ENCODE measurements around the gene RBPMS2. TPM values are rescaled to one million over a fixed set of nuclear protein-coding genes. Genes with fewer than 3 reads are reported as not detected.

Gene RBPMS2
- total and polyA plus RNA-seq, 3 experiments from 2014 or later, result not detected

DNA sequence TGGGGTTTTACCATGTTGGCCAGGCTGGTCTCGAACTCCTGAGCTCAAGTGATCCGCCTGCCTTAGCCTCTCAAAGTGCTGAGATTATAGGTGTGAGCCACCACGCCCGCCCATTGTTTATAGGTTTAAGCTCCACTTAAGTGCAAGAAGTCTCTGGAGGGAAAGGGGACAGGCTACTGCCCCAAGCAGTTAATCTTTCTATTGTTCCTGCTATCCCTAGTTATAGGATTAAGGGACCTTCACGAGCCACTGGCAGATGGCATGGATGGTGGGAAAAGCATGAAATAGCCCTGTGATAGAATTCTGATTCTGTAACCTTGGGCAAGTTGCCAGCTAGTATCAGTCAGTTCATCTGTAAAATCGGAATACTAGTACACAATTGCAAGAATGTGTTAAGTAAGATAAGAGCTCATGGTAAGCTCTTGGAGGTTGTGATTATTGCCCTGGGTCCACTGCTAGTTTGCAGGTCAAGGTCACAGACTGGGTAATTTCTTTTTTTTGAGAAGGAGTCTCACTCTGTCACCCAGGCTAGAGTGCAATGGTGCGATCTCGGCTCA, 5.3 kb upstream of the RBPMS2 start:
- ChIA-PET CTCF (no interaction called here), POLR2A (interaction anchor here (0.6 to 0.9 kb wide), 2 partner anchors 29 to 271 kb away, joined by 3 read pairs; no protein-coding TSS in a partner anchor)
- no peaks in the 10 kb centered on the region for H3K9me3 ChIP-seq (ENCODE audit: low read length)
- no peak overlapping the region for H3K27ac ChIP-seq (ENCODE audit: low read depth, low read length)
- no peaks in the 10 kb centered on the region for H3K36me3 Mint-ChIP-seq
- H3K27me3 ChIP-seq (ENCODE audit: insufficient read depth, low read length, poor library complexity, severe bottlenecking), result no peaks in the 10 kb centered on the region
- H3K4me1 ChIP-seq (ENCODE audit: insufficient read depth, low read length), result no peaks in the 10 kb centered on the region
- H3K4me1 Mint-ChIP-seq, result peaks cover 11 to 20% (median 16%) of the 10 kb centered on the region in 3 donors
- H3K9me3 Mint-ChIP-seq, result no peaks in the 10 kb centered on the region
- H3K4me3 ChIP-seq (ENCODE audit: low read length), result no peak overlapping the region
- peaks cover 9 to 12% of the 10 kb centered on the region in 2 donors for H3K27me3 Mint-ChIP-seq
- no peak for DNase-seq
- H3K36me3 ChIP-seq (ENCODE audit: insufficient read depth, low read length), result no peaks in the 10 kb centered on the region
- no peak overlapping the region for H3K4me3 Mint-ChIP-seq
- H3K27ac Mint-ChIP-seq, result no peak overlapping the region

DNA sequence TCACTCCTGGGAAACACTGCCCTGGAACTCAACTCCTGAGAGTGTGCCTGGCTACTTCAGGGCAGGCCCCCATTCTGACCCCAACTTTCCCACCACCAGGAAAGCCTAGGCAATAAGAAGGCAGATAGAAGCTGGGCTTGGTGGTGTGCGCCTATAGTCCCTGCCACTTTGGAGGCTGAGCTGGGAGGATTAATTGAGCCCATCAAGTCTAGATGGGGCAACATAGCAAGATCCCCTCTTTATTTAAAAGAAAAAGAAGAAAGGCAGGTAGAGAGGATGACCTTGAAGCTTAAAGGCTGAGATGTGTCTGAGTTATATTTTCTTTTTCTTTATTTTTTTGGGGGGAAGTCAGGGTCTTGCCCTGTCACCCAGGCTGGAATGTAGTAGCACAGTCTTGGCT, 4.2 kb upstream of the RBPMS2 start:
- H3K4me3 Mint-ChIP-seq, result no peak overlapping the region
- H3K36me3 ChIP-seq (ENCODE audit: insufficient read depth, low read length), result no peaks in the 10 kb centered on the region
- no peak overlapping the region for H3K27ac ChIP-seq (ENCODE audit: low read depth, low read length)
- DNase-seq, result no peak
- CTCF ChIA-PET, result interaction anchor here (1.6 kb wide), 1 partner anchor 30 kb away, joined by 5 read pairs; no protein-coding TSS in a partner anchor
- H3K4me3 ChIP-seq (ENCODE audit: low read length), result no peak overlapping the region
- no peaks in the 10 kb centered on the region for H3K27me3 ChIP-seq (ENCODE audit: insufficient read depth, low read length, poor library complexity, severe bottlenecking)
- no peaks in the 10 kb centered on the region for H3K36me3 Mint-ChIP-seq
- H3K27ac Mint-ChIP-seq, result no peak overlapping the region
- no peaks in the 10 kb centered on the region for H3K9me3 Mint-ChIP-seq
- POLR2A ChIA-PET, result no interaction called here
- H3K27me3 Mint-ChIP-seq, result peaks cover 9 to 12% of the 10 kb centered on the region in 2 donors
- no peaks in the 10 kb centered on the region for H3K9me3 ChIP-seq (ENCODE audit: low read length)
- peaks cover 11 to 20% (median 16%) of the 10 kb centered on the region in 3 donors for H3K4me1 Mint-ChIP-seq
- H3K4me1 ChIP-seq (ENCODE audit: insufficient read depth, low read length), result no peaks in the 10 kb centered on the region

DNA sequence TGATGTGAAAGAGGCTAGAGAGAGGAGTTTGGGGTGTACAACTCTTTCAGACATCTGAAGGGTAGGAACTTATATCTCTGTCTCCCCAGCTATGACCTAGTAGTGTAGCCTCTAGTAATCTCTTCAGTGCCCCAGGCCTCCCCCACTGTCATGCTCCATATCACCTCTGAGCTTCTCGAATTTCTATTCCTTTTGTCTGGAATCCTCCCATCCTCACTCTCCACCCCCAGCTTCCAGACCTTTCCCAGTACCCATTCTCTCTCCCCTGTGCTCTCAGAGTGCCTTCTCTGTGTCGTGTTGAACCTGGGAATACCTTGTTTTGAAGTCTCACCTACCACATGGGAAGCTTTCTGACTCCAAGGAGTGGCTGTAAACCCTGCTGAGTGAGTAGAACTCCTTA, 3.6 kb upstream of the RBPMS2 start:
- peaks cover 6% of the 10 kb centered on the region for H3K27me3 ChIP-seq (ENCODE audit: insufficient read depth, low read length, poor library complexity, severe bottlenecking)
- H3K4me1 ChIP-seq (ENCODE audit: insufficient read depth, low read length), result no peaks in the 10 kb centered on the region
- H3K4me1 Mint-ChIP-seq, result peaks cover 15 to 25% (median 20%) of the 10 kb centered on the region in 3 donors
- H3K9me3 ChIP-seq (ENCODE audit: low read length), result no peaks in the 10 kb centered on the region
- no peaks in the 10 kb centered on the region for H3K36me3 Mint-ChIP-seq
- H3K4me3 Mint-ChIP-seq, result no peak overlapping the region
- no peak for DNase-seq
- peak overlapping the region in 1 of 8 donors; percentile 75 for H3K27ac Mint-ChIP-seq
- H3K9me3 Mint-ChIP-seq, result no peaks in the 10 kb centered on the region
- ChIA-PET CTCF (interaction anchor here (1.6 kb wide), 1 partner anchor 31 kb away, joined by 5 read pairs; no protein-coding TSS in a partner anchor), POLR2A (no interaction called here)
- no peaks in the 10 kb centered on the region for H3K36me3 ChIP-seq (ENCODE audit: insufficient read depth, low read length)
- H3K4me3 ChIP-seq (ENCODE audit: low read length), result no peak overlapping the region
- H3K27me3 Mint-ChIP-seq, result peaks cover 14 to 17% of the 10 kb centered on the region in 2 donors
- H3K27ac ChIP-seq (ENCODE audit: low read depth, low read length), result no peak overlapping the region

DNA sequence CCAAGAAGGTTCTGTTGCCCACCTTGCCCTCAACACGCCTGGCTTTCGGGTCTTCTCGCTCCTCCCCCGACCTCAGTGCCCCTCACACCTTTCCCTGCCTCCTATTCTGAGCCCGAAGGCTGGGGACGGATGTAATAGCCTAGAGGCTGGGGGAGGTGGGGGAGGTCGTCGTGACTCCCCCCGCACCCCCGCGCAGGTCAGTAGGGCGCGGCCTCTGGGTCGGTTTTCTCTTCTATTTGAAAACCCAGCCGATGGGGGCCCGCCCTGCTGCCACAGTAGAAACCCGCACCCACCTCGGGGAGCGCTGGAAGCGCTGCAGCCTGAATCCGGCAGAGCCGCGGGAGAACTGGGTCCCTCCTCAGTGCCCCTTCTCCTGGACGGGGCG, 1.0 kb upstream of the RBPMS2 start:
- DNase-seq, result no peak
- Mint-ChIP-seq H3K27me3 (peaks cover 24 to 34% of the 10 kb centered on the region in 2 donors), H3K9me3 (no peaks in the 10 kb centered on the region), H3K36me3 (no peaks in the 10 kb centered on the region), H3K27ac (no peak overlapping the region), H3K4me1 (peaks cover 4 to 16% (median 5%) of the 10 kb centered on the region in 3 donors), H3K4me3 (peak overlapping the region in 6 of 7 donors; percentile 65 to 83 (median 71))
- peaks cover 18% of the 10 kb centered on the region for H3K27me3 ChIP-seq (ENCODE audit: insufficient read depth, low read length, poor library complexity, severe bottlenecking)
- H3K27ac ChIP-seq (ENCODE audit: low read depth, low read length), result no peak overlapping the region
- H3K36me3 ChIP-seq (ENCODE audit: insufficient read depth, low read length), result no peaks in the 10 kb centered on the region
- no peaks in the 10 kb centered on the region for H3K4me1 ChIP-seq (ENCODE audit: insufficient read depth, low read length)
- ChIA-PET POLR2A (no interaction called here), CTCF (no interaction called here)
- H3K9me3 ChIP-seq (ENCODE audit: low read length), result no peaks in the 10 kb centered on the region
- H3K4me3 ChIP-seq (ENCODE audit: low read length), result no peak overlapping the region

DNA sequence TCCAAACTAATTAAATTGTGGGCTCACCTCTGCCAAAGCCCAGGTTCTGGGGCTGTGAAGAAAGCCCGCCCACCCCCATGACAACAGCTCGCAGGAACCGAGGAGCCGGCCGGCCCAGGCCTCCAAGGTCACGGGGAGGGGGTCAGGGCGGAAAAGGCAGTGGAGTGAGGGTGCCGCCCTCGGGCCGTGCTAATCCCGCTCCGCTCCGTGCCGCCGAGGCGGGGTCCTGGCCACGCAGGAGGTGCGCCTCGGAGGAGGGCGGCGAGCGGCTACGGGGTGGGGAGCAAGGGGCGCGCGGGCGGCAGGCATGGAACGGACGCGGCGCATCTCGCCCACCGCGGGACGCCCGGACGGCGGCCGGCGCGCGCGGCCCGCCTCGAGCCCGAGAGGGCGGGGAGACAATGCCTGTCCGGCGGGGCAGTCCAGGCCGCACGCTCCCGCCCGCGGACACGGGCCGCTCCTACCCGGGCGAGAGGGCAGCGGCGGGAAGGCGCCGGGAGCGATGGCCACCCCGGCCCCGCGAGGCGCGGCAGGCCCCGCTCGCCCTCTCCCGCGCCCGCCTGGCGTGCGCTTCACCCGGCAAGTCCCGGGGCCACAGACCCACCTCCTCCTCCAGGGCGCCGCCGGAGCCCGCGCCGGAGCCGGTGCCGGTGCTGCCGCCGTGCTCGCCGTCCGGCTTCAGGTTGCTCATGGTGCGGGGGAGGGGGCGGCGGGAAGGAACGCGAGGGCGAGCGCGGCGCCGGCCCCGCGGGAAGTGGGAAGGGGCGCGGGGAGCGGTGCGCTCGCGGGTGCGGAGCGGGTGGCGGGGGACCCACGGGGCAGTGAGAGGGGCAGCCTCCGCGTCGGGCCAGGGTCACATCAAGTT, 528 bp downstream of the RBPMS2 start:
- Mint-ChIP-seq H3K36me3 (no peaks in the 10 kb centered on the region), H3K27ac (no peak overlapping the region), H3K4me3 (peak overlapping the region in 6 of 7 donors; percentile 57 to 77 (median 67)), H3K4me1 (peaks cover 4 to 16% (median 4%) of the 10 kb centered on the region in 3 donors), H3K9me3 (no peaks in the 10 kb centered on the region), H3K27me3 (peaks cover 22 to 37% of the 10 kb centered on the region in 2 donors)
- POLR2A ChIA-PET, result no interaction called here
- Histone ChIP-seq H3K36me3 (ENCODE audit: insufficient read depth, low read length) (no peaks in the 10 kb centered on the region), H3K4me3 (ENCODE audit: low read length) (no peak overlapping the region), H3K27me3 (ENCODE audit: insufficient read depth, low read length, poor library complexity, severe bottlenecking) (peaks cover 18% of the 10 kb centered on the region), H3K9me3 (ENCODE audit: low read length) (no peaks in the 10 kb centered on the region), H3K4me1 (ENCODE audit: insufficient read depth, low read length) (no peaks in the 10 kb centered on the region), H3K27ac (ENCODE audit: low read depth, low read length) (no peak overlapping the region)
- CTCF ChIA-PET, result no interaction called here
- DNase-seq, result peak in 1 of 5 donors; percentile 7

DNA sequence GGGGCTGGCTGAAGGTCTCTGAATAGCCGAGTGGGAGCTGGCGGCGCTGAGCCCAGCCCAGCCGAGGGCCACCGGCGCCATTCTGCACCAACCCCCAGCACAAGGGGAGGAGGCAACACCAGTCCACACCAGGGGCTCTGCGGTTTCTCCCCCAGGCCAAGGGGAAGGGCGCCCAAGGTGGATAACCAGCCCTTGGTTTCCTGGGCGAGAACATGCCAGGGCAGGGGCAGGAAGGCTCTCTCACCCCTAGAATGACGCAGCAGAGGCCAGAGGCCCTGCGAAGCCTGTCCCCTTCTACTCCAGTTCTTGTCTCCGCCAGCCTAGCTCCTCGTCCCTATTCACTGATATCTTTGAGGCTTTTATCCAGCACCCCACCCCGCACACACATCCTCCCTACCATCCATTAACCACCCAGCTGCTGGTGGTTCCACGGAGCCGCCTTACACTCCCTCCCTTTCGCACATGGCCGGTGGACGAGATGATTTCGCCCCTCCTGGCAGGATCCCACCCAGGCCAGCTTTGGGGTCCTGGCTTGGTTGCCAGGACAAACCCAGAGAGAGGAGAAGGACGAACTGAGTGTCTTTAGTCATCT, 1.3 kb downstream of the RBPMS2 start:
- H3K36me3 ChIP-seq (ENCODE audit: insufficient read depth, low read length), result no peaks in the 10 kb centered on the region
- H3K4me1 Mint-ChIP-seq, result peaks cover 4 to 16% (median 4%) of the 10 kb centered on the region in 3 donors
- H3K27ac ChIP-seq (ENCODE audit: low read depth, low read length), result no peak overlapping the region
- H3K27me3 ChIP-seq (ENCODE audit: insufficient read depth, low read length, poor library complexity, severe bottlenecking), result peaks cover 18% of the 10 kb centered on the region
- H3K9me3 Mint-ChIP-seq, result no peaks in the 10 kb centered on the region
- H3K27ac Mint-ChIP-seq, result no peak overlapping the region
- H3K4me1 ChIP-seq (ENCODE audit: insufficient read depth, low read length), result no peaks in the 10 kb centered on the region
- peak overlapping the region; percentile 57 to 82 (median 76) for H3K4me3 Mint-ChIP-seq
- CTCF ChIA-PET, result interaction anchor here (0.6 kb wide), 1 partner anchor 37 kb away, joined by 3 read pairs; no protein-coding TSS in a partner anchor
- H3K36me3 Mint-ChIP-seq, result no peaks in the 10 kb centered on the region
- POLR2A ChIA-PET, result no interaction called here
- DNase-seq, result no peak
- H3K4me3 ChIP-seq (ENCODE audit: low read length), result no peak overlapping the region
- no peaks in the 10 kb centered on the region for H3K9me3 ChIP-seq (ENCODE audit: low read length)
- peaks cover 22 to 37% of the 10 kb centered on the region in 2 donors for H3K27me3 Mint-ChIP-seq

DNA sequence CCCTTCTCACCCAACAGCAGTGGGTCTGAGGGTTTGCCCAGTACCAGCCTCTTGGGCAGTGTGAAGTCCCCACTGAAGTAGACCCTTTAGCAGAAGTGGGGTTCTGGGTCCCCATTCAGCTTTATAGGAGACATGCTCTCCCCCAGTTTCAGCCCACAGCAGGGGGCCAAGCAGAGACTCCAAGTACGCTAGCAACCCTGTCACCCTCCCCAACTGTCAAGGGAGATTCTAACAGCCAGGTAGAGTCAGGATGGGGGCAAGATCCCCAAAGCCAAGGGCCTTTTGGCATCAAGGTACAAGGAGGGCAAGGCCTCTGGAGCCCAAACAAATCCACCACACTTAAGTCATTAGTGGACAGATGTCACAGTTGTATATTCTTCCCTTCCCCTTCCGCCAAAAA, 1.8 kb downstream of the RBPMS2 start:
- no peak for DNase-seq
- no peak overlapping the region for H3K27ac Mint-ChIP-seq
- H3K4me1 ChIP-seq (ENCODE audit: insufficient read depth, low read length), result no peaks in the 10 kb centered on the region
- H3K36me3 ChIP-seq (ENCODE audit: insufficient read depth, low read length), result no peaks in the 10 kb centered on the region
- no peaks in the 10 kb centered on the region for H3K36me3 Mint-ChIP-seq
- POLR2A ChIA-PET, result no interaction called here
- peaks cover 4 to 16% (median 4%) of the 10 kb centered on the region in 3 donors for H3K4me1 Mint-ChIP-seq
- H3K4me3 ChIP-seq (ENCODE audit: low read length), result no peak overlapping the region
- H3K27me3 ChIP-seq (ENCODE audit: insufficient read depth, low read length, poor library complexity, severe bottlenecking), result peaks cover 18% of the 10 kb centered on the region
- no peak overlapping the region for H3K27ac ChIP-seq (ENCODE audit: low read depth, low read length)
- no peaks in the 10 kb centered on the region for H3K9me3 ChIP-seq (ENCODE audit: low read length)
- CTCF ChIA-PET, result interaction anchor here (0.6 kb wide), 1 partner anchor 37 kb away, joined by 3 read pairs; no protein-coding TSS in a partner anchor
- peak overlapping the region; percentile 39 to 82 (median 70) for H3K4me3 Mint-ChIP-seq
- H3K27me3 Mint-ChIP-seq, result peaks cover 22 to 37% of the 10 kb centered on the region in 2 donors
- no peaks in the 10 kb centered on the region for H3K9me3 Mint-ChIP-seq

DNA sequence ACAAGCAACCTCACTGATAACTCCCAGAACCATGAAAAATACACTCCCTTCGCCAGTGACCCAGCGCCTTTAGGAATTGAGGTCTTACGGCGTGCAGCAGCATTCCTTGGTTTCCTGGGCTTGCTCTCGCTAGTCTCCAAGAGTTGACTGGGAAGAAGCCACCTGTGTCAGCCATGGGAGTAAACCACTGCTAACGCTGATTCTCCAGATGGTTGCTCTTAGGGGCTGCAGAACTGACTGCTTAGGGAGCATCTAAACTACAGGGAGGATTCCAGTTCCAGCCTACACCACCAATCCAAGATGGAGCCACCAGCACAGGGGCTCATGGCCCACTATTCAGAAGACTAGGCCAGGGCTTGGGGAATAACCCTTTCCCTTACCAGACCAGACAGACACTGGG, 2.4 kb downstream of the RBPMS2 start:
- no peaks in the 10 kb centered on the region for H3K4me1 ChIP-seq (ENCODE audit: insufficient read depth, low read length)
- H3K36me3 Mint-ChIP-seq, result no peaks in the 10 kb centered on the region
- ChIA-PET CTCF (no interaction called here), POLR2A (no interaction called here)
- no peak for DNase-seq
- H3K27me3 Mint-ChIP-seq, result peaks cover 23 to 37% of the 10 kb centered on the region in 2 donors
- peaks cover 18% of the 10 kb centered on the region for H3K27me3 ChIP-seq (ENCODE audit: insufficient read depth, low read length, poor library complexity, severe bottlenecking)
- no peak overlapping the region for H3K27ac Mint-ChIP-seq
- H3K4me3 ChIP-seq (ENCODE audit: low read length), result no peak overlapping the region
- H3K9me3 ChIP-seq (ENCODE audit: low read length), result no peaks in the 10 kb centered on the region
- H3K4me3 Mint-ChIP-seq, result peak overlapping the region in 1 of 7 donors; percentile 28
- no peaks in the 10 kb centered on the region for H3K9me3 Mint-ChIP-seq
- H3K27ac ChIP-seq (ENCODE audit: low read depth, low read length), result no peak overlapping the region
- peaks cover 4 to 16% (median 6%) of the 10 kb centered on the region in 3 donors for H3K4me1 Mint-ChIP-seq
- H3K36me3 ChIP-seq (ENCODE audit: insufficient read depth, low read length), result no peaks in the 10 kb centered on the region

All from CD8-positive, alpha-beta memory T cell (primary cell).